A549 (cell line): ENCODE results near the gene SCGB1C1.

Source experiments
- CTCF ChIP-seq: fragments of >200 bp; sonication (Bioruptor Twin); formaldehyde crosslinking; IDR thresholded peaks from 3 replicates; pipeline ENCODE4 v1.5.1; 2016
- EP300 ChIP-seq, 2 experiments: fragments of >200 bp; sonication (Bioruptor Twin); formaldehyde crosslinking; IDR thresholded peaks; 2 replicates in 1 of 2; 3 replicates in 1 of 2; pipeline ENCODE4 v1.6.1; 2016 to 2017
- FOSB ChIP-seq: fragments of 250-450 bp; sonication (Bioruptor Pico); IDR thresholded peaks from 2 replicates; pipeline ENCODE4 v1.5.0; 2020; ENCODE audit warnings: mild to moderate bottlenecking, moderate library complexity
- HOXA7 ChIP-seq: fragments of 250-450 bp; sonication (Bioruptor Pico); IDR thresholded peaks from 2 replicates; pipeline ENCODE4 v1.5.0; 2020; ENCODE audit warnings: mild to moderate bottlenecking, moderate library complexity
- NPAS2 ChIP-seq: fragments of 250-450 bp; sonication (Bioruptor Pico); IDR thresholded peaks from 2 replicates; pipeline ENCODE4 v1.8.0; 2022; ENCODE audit warnings: mild to moderate bottlenecking, moderate library complexity, borderline replicate concordance
- POLR2A ChIP-seq: IDR thresholded peaks from 2 replicates; pipeline ENCODE4 v1.6.1; 2012; ENCODE audit warnings: mild to moderate bottlenecking, low read length
- RCOR1 ChIP-seq: fragments of 150-350 bp; IDR thresholded peaks from 2 replicates; pipeline ENCODE4 v1.6.1; 2014; ENCODE audit warnings: antibody characterized with exemption, low read length, low read depth
- SMC3 ChIP-seq: fragments of >200 bp; sonication (Bioruptor Twin); formaldehyde crosslinking; IDR thresholded peaks from 3 replicates; pipeline ENCODE4 v1.6.1; 2018; ENCODE audit warnings: inconsistent platforms
- USF2 ChIP-seq: fragments of 450-650 bp; IDR thresholded peaks from 2 replicates; pipeline ENCODE4 v1.6.1; 2014; ENCODE audit warnings: antibody characterized with exemption
- ZFP36 ChIP-seq: fragments of 450-650 bp; IDR thresholded peaks from 2 replicates; pipeline ENCODE4 v1.6.1; 2014; ENCODE audit warnings: borderline replicate concordance; ENCODE audit not compliant: partially characterized antibody
- TF ChIP-seq, protein P1 (sequence below): fragments of >200 bp; sonication (Bioruptor Twin); formaldehyde crosslinking; IDR thresholded peaks from 3 replicates; pipeline ENCODE4 v1.6.1; 2016

- TF ChIP-seq SMC3: no peak
- TF ChIP-seq CTCF: no peak
- no peak for TF ChIP-seq NPAS2 (CRISPR knock-in tag)
- no peak for TF ChIP-seq USF2
- no peak for TF ChIP-seq EP300 (IDR thresholded peaks at IDR 0.05)
- TF ChIP-seq, protein P1, sequence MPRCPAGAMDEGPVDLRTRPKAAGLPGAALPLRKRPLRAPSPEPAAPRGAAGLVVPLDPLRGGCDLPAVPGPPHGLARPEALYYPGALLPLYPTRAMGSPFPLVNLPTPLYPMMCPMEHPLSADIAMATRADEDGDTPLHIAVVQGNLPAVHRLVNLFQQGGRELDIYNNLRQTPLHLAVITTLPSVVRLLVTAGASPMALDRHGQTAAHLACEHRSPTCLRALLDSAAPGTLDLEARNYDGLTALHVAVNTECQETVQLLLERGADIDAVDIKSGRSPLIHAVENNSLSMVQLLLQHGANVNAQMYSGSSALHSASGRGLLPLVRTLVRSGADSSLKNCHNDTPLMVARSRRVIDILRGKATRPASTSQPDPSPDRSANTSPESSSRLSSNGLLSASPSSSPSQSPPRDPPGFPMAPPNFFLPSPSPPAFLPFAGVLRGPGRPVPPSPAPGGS: no peak
- TF ChIP-seq ZFP36: no peak
- no peak for TF ChIP-seq HOXA7 (CRISPR knock-in tag)
- TF ChIP-seq POLR2A: no peak
- no peak for TF ChIP-seq RCOR1
- no peak for TF ChIP-seq FOSB (CRISPR knock-in tag)
These were observed 21.2 kb downstream of the SCGB1C1 start for GRCh38 chr11:214083-214482.
